ENCODE measurements around the gene EFCC1. TPM values are rescaled to one million over a fixed set of nuclear protein-coding genes. Genes with fewer than 3 reads are reported as not detected.
A peak's percentile ranks its signal among the peaks of the same experiment; 100 is the strongest.

Gene EFCC1
- total and polyA plus RNA-seq, 2 of the 8 experiments (the other 6 are each of a cell fraction or from before 2014, with no cell fraction given), result 0.14 to 0.37 TPM

GRCh38 chr3:129014148-129014547 lies 13.0 kb downstream of the EFCC1 start:
- ChIA-PET POLR2A (ENCODE audit: partially characterized antibody) (interaction anchor here (1.7 kb wide), 1 partner anchor 170 kb away, joined by 3 read pairs; no protein-coding TSS in a partner anchor), CTCF (ENCODE audit: partially characterized antibody) (interaction anchor here (1.1 to 4.7 kb wide), 9 partner anchors 9 to 150 kb away, joined by 3 to 28 read pairs (median 4); no protein-coding TSS in a partner anchor)
- no peak overlapping the region for H3K14ac ChIP-seq (ENCODE audit: insufficient read length)
- FAIRE-seq, result no peak
- H2BK15ac ChIP-seq (ENCODE audit: low read length), result no peak overlapping the region
- no peaks in the 10 kb centered on the region for H3K9me3 ChIP-seq (ENCODE audit: insufficient read depth in 2 of 2, low read depth in 1 of 2, low read length in 1 of 2)
- no peak for TF ChIP-seq SP1 (IDR thresholded peaks at IDR 0.05; ENCODE audit: low read depth, low read length)
- 0 out of 2 replicates have a peak, but pooled peaks have one; percentile 12 for TF ChIP-seq SUZ12 (IDR thresholded peaks at IDR 0.05; ENCODE audit: low read length)
- H3K4me3 ChIP-seq (ENCODE audit: extremely low read depth in 1 of 4, insufficient read depth in 2 of 4, low read depth in 3 of 4, low read length in 4 of 4), result no peak overlapping the region
- no peak overlapping the region for H3K27ac ChIP-seq (ENCODE audit: low read depth, low read length)
- no peaks in the 10 kb centered on the region for H4K20me1 ChIP-seq (replicated peaks in 1 of 2; ENCODE audit: control insufficient read depth in 1 of 2, insufficient read depth in 2 of 2, low read length in 2 of 2)
- no peaks in the 10 kb centered on the region for H3K79me2 ChIP-seq (ENCODE audit: control insufficient read depth in 1 of 2, insufficient read depth in 2 of 2, low read length in 2 of 2)
- no peak overlapping the region for H2BK20ac ChIP-seq (ENCODE audit: low read length)
- no peak overlapping the region for H4K5ac ChIP-seq (ENCODE audit: insufficient read length, low read depth, low read length)
- no peak overlapping the region for H3K9ac ChIP-seq (replicated peaks in 1 of 4; ENCODE audit: extremely low read depth in 1 of 4, low read depth in 3 of 4, low read length in 3 of 4)
- no peak overlapping the region for H4K8ac ChIP-seq (ENCODE audit: extremely low read depth, insufficient read depth, low read length)
- no peaks in the 10 kb centered on the region for H3K36me3 ChIP-seq (ENCODE audit: control insufficient read depth in 2 of 4, insufficient read depth in 4 of 4, low read length in 3 of 4)
- peaks cover 0 to 7% (median 1%) of the 10 kb centered on the region in 4 experiments; a peak in 2 of 7 replicates for H3K4me1 ChIP-seq (replicated peaks in 1 of 4; ENCODE audit: control insufficient read depth in 3 of 4, insufficient read depth in 4 of 4, low read length in 3 of 4)
- H3K56ac ChIP-seq (replicated peaks; ENCODE audit: insufficient read length, low read depth, low read length), result no peak overlapping the region
- H3K18ac ChIP-seq (ENCODE audit: extremely low read depth, low read length), result no peak overlapping the region
- no peaks in the 10 kb centered on the region for H3K23me2 ChIP-seq (ENCODE audit: low read depth, low read length)
- H2BK120ac ChIP-seq (replicated peaks; ENCODE audit: low read depth, low read length), result no peak overlapping the region
- H3K79me1 ChIP-seq (ENCODE audit: low read depth, low read length), result no peaks in the 10 kb centered on the region
- H2BK12ac ChIP-seq (ENCODE audit: low read depth, low read length), result no peak overlapping the region
- H2AFZ ChIP-seq (ENCODE audit: low read length), result no peak overlapping the region
- no peak overlapping the region for H3K23ac ChIP-seq (ENCODE audit: insufficient read length)
- no peak overlapping the region for H4K91ac ChIP-seq (replicated peaks; ENCODE audit: insufficient read length, low read length)
- no peak overlapping the region for H2AK5ac ChIP-seq (ENCODE audit: low read depth, low read length)
- no peak overlapping the region for H3K4ac ChIP-seq (replicated peaks; ENCODE audit: insufficient read length, low read depth, low read length)
- WGBS, 2 experiments (ENCODE audit: extremely low coverage in 1 of 2, insufficient coverage in 1 of 2, insufficient read length in 1 of 2, insufficient replicate concordance in 2 of 2, low coverage in 1 of 2, low lambda C conversion rate in 2 of 2, missing lambda C conversion rate in 1 of 2), result 89% methylated on average over 13 of the region's 13 CpGs; no CpG with 5 or more reads in 1 of the 2 experiments
- no peak overlapping the region for H3K4me2 ChIP-seq (ENCODE audit: insufficient read depth in 1 of 2, low read depth in 2 of 2, low read length in 2 of 2)
- H2BK5ac ChIP-seq (ENCODE audit: low read depth, low read length), result no peak overlapping the region
- DNase-seq (ENCODE audit: low read depth in 1 of 2, low spot score in 2 of 2), result no peak
- peaks cover 0 to 4% (median 0%) of the 10 kb centered on the region in 4 experiments; a peak in 2 of 7 replicates for H3K27me3 ChIP-seq (replicated peaks in 1 of 4; ENCODE audit: control insufficient read depth in 3 of 4, extremely low read depth in 1 of 4, insufficient read depth in 3 of 4, low read length in 3 of 4)
